NOMO-1 treated with DMSO at 0.1 percent for 48 hours (cell line): ENCODE results near the gene SHC3.
"Not testable (repeated sequence)": the region's sequence is repeated elsewhere in the genome, so short reads cannot be mapped to it uniquely, and the experiment has no call there.

ENCODE experiments used
- DNase-seq: peaks from one replicate; lab custom pipeline; 2025; ENCODE audit not compliant: unreplicated experiment; lab: John Stamatoyannopoulos, UW

The SHC3 gene, protein sequence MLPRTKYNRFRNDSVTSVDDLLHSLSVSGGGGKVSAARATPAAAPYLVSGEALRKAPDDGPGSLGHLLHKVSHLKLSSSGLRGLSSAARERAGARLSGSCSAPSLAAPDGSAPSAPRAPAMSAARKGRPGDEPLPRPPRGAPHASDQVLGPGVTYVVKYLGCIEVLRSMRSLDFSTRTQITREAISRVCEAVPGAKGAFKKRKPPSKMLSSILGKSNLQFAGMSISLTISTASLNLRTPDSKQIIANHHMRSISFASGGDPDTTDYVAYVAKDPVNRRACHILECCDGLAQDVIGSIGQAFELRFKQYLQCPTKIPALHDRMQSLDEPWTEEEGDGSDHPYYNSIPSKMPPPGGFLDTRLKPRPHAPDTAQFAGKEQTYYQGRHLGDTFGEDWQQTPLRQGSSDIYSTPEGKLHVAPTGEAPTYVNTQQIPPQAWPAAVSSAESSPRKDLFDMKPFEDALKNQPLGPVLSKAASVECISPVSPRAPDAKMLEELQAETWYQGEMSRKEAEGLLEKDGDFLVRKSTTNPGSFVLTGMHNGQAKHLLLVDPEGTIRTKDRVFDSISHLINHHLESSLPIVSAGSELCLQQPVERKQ

GRCh38 chr9:89177944-89178829, at the start of gene SHC3:
Gene SHC3 (minus strand): TSS chr9:89178818. CDS start chr9:89178460, 358 bp downstream.
- DNase-seq, result no peak

GRCh38 chr9:89225991-89226471, 47.4 kb upstream of the SHC3 start:
- DNase-seq, result no peak

DNA sequence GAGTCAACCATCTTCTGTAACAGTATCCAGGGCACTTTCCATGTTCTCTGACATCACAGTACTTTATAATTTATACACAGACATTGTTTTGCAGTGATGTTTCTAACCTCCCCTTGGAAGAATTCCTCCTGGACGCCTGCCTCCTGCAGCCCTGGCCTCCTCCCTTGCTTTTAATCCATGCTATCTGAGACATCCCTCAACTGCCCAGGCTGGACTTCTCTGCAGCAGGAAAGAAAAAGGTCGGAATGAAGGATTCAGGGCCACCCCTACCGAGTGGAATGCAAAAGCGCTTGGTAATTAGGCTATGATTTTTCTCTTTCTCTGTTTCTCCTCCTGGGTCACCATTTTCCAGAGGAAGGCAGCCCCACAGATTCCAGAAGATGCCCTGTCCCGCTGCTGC, 47.0 kb upstream of the SHC3 start:
- DNase-seq, result no peak

GRCh38 chr9:89225036-89225435, 46.4 kb upstream of the SHC3 start:
- no peak for DNase-seq

- no peak for DNase-seq
Measured at GRCh38 chr9:89224633-89225032, 46.0 kb upstream of the SHC3 start.

DNA sequence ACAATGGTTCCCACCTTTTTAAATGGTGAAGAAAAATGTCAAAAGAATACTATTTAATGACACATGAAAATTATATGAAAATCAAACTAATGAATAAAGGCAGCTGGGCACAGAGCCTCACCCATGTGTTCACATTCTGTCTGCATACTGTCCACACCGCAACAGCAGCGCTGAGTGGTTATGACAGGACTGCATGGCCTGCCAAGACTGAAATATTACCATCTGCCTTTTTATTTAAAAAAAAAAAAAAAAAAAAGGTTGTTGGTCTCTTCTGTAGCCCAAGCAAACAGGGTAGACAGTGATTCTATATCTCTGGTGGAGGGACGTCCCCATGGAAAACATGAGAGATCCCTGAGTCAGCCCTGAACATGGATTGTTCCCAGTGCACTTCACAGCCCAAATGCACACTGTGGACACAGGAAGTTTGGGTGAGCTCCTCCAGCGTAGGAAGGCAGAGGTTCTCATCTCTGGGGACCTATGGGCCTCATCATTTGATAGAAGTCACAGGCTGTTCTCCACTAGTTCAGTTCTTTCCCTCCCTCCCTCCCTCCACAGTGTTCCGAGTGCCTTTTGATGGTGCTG, 44.9 kb upstream of the SHC3 start:
- DNase-seq, result no peak

DNA sequence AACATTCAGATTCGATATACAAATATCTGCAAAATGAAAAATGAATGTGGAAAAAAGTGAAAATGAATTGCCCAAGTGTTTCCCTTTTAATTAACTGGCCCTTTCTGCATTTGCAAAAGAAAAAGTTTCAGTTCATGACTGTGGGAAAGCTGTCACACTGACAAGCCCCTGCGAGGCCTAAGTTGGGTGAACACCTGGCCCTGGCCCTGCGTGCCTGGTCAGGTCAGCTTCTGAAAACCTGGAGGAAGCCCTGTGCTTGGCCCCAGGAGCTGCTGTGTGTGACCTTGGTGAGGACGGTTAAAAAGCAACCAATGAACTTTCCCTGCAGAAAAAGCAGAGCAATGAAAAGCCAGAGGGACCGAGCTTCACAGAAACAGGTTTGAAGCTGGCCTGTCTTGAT, 41.0 kb upstream of the SHC3 start:
- DNase-seq, result no peak

DNA sequence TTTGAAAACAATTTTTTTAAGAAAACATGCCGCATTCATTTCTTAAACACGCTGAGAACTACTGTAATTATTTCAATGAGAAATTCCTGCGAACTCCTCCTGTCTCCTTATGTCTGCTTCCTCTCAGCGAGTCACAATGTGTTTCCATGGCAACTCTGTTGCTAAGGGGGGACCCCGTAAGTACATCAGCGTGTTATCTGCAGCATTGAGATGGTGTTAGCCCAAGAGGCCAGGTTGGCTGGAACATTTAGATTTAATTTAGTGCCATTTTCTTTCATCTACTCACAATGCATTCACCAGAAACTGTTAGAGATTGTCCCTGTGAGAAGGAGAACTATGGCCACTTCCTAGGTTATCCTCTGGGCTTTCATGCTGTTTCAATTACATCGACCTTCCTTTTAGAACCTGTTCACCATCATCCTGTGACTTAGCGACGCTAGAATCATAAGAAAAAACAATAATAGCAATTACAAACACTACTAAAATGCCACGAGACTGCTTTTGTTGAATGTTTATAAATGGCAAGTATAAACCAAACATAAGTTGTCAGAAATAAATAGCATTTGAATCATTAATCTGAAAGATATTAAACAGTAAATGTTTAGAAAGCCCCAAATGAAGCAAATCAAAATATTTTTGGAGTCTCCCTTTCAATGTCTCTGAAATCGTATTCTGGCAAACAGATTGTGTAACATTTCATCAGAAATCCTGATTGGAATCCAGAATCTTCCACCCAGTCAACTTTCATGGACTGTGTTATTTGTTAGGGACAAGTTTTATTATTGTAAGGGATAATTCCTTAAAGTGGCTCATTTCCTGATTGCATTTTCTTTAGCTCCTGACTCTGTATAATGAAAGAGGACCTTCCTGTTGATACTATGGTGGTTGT, 39.7 kb upstream of the SHC3 start:
- DNase-seq, result no peak

GRCh38 chr9:89215342-89215741, 36.7 kb upstream of the SHC3 start:
- DNase-seq, result no peak

GRCh38 chr9:89213396-89213880, 34.8 kb upstream of the SHC3 start:
- no peak for DNase-seq

DNA sequence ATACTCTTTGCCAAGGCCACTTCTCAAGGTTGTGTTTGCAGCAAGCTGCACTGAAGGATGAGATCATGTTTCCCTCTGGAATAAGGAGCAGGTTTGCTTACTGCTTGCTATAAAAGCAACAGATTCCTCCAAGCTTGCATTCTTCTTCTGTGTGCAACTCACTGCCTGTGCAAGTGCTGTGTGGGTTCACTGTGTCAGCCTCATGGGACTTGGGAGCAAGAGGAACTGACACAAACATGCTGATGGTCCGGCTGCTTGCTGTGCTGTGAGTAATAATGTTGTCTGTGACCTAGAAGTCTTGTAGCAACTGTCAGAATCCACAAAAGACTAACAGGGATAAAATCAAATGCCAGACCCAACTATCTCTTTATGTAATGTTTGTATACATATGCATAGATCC, 33.6 kb upstream of the SHC3 start:
- DNase-seq, result no peak

DNA sequence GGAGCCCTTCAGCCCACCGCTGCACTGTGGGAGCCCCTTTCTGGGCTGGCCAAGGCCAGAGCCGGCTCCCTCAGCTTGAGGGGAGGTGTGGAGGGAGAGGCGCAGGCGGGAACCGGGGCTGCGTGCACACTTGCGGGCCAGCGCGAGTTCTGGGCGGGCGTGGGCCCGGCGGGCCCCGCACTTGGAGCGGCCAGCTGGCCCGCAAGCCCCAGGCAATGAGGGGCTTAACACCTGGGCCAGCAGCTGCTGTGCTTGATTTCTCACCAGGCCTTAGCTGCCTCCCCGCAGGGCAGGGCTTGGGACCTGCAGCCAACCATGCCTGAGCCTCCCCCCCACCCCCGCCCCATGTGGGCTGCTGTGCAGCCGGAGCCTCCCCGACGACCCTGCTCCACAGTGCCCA, 30.7 kb upstream of the SHC3 start:
- DNase-seq, result not testable (repeated sequence)

DNA sequence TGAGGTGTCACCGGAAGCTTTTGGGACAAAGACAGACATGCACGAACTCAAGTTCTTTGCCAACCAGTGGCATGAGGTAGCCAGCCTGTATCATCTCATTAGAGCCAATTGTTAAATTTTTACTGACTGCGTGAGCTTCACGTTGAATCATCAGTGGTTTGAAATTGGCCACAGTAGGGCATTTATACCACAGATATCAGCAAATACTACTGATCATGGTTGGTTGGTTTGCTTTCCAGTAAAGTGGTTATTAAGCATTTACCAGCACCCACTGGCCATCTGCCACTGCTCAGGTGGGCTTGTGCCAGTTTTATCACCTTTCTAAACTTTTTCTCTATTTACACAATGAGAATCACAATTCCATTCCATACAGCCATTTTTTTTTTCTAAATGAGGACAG, 28.4 kb upstream of the SHC3 start:
- DNase-seq, result no peak

DNA sequence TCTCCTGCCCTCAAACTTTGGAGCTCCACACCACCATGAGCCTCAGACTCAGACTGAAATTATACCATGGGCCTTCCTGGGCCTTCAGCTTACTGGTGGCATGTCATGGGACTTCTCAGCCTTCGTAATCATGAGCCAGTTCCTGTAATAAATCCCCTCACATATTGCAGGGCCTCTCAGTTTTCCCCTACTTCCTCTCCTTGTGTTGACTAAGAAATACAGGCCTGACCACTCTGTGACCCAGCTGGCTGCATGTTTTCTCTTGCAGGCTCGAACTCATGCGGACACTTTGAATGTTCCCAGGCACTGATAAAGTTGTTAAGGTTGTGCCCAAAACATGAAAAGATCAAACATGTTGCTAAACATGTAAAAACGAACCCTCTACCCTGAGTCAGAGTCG, 26.2 kb upstream of the SHC3 start:
- DNase-seq, result peak; percentile 0

DNA sequence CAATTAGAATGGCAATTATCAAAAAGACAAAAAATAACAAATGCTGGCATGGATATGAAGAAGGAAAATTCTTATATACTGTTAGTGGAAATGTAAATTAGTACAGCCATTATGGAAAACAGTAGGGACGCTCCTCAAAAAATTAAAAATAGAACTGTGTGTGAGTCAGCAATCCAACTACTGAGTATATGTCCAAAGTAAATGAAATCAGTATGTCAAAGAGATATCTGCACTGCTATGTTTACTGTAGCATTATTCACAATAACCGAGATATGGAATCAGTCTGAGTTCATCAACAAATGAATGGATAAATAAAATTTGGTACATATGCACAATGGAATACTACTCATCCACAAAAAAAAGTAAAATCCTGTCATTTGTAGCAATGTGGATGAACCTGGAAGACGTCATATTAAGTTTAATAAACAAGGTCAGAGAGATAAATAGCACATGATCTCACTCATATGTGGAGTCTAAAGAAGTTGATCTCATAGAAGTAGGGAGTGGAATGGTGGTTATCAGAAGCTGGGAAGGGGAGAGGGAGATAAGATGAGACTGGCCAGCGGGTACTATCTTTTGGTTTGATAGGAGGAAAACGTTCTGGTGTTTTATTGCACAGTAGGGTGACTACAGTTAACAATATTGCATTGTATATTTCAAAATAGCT, 16.6 kb upstream of the SHC3 start:
- no peak for DNase-seq

DNA sequence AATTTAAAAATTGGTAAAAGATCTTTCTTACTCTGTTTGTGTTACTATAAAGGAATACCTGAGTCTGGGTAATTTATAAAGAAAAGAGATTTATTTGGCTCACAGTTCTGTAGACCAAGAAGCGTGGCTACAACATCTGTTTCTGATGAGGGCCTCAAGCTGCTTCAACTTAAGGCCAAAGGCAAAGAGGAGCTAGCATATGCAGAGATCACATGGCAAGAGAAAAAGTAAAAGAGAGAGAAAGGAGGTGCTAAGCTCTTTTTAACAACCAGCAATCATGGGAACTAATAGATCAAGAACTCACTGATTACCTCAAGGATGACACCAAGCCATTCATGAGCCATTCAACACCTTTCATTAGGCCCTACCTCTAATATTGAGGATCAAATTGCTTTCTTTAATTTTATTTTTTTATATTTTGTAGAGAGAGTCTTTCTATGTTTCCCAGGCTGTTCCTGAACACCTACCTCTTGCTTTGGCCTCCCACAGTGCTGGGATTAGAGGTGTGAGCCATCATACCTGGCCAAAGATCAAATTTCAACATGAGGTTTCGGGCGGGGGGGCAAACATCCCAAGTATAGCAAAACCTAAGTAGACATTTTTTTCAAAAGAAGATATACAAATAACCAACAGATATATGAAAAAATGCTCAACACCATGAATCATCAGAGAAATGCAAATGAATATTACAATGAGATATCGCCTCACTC, 16.0 kb upstream of the SHC3 start:
- DNase-seq, result no peak

DNA sequence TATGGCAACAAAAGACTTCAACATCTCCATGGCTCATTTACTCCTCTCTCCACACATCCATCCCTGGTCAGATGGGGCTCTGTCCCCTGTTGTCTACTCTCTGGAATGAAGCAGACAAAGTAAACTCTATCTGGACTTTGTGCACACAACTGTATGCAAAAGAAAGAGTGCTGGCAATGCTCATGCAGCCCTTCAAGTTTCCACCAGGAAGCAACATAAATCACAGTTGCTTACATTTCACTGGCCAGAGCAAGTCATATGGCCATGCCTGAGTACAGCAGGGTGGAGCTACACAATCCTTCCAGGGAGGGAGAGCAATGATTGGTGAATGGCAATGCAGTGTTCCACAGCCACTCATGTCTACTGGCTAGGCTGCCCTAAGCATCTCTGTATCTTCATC, 12.4 kb upstream of the SHC3 start:
- no peak for DNase-seq

GRCh38 chr9:89189215-89189614, 10.6 kb upstream of the SHC3 start:
- no peak for DNase-seq

- no peak for DNase-seq
Measured at GRCh38 chr9:89187950-89188349, 9.3 kb upstream of the SHC3 start.
